ENCODE data around the gene TOGARAM2. TPM values are rescaled to one million over a fixed set of nuclear protein-coding genes. Genes with fewer than 3 reads are reported as not detected.

The TOGARAM2 gene
- polyA plus RNA-seq, 1 donor (not counting 4 experiments of a cell fraction or from before 2014, with no cell fraction given), result 0.10 TPM

- no peaks in the 10 kb centered on the region for H3K9me1 ChIP-seq (ENCODE audit: control insufficient read depth, extremely low read depth, insufficient read depth, low read length)
- peak overlapping the region; percentile 59 for H3K4me2 ChIP-seq (ENCODE audit: control insufficient read depth, extremely low read depth, insufficient read depth, low read depth, low read length)
- H3K36me3 ChIP-seq (ENCODE audit: control insufficient read depth in 2 of 2, extremely low read depth in 1 of 2, insufficient read depth in 2 of 2, low read length in 2 of 2), result no peaks in the 10 kb centered on the region
- no peak for DNase-seq (ENCODE audit: low read depth, low spot score)
- FAIRE-seq, result no peak
- no peak overlapping the region for H3K27ac ChIP-seq (ENCODE audit: control insufficient read depth, insufficient read depth, low read length)
- no peaks in the 10 kb centered on the region for H4K20me1 ChIP-seq (ENCODE audit: control insufficient read depth, extremely low read depth, insufficient read depth, low read length)
- TF ChIP-seq, protein P1, sequence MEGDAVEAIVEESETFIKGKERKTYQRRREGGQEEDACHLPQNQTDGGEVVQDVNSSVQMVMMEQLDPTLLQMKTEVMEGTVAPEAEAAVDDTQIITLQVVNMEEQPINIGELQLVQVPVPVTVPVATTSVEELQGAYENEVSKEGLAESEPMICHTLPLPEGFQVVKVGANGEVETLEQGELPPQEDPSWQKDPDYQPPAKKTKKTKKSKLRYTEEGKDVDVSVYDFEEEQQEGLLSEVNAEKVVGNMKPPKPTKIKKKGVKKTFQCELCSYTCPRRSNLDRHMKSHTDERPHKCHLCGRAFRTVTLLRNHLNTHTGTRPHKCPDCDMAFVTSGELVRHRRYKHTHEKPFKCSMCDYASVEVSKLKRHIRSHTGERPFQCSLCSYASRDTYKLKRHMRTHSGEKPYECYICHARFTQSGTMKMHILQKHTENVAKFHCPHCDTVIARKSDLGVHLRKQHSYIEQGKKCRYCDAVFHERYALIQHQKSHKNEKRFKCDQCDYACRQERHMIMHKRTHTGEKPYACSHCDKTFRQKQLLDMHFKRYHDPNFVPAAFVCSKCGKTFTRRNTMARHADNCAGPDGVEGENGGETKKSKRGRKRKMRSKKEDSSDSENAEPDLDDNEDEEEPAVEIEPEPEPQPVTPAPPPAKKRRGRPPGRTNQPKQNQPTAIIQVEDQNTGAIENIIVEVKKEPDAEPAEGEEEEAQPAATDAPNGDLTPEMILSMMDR (optimal IDR thresholded peaks at IDR 0.05 in 1 of 3, IDR thresholded peaks at IDR 0.05 in 1 of 3, conservative IDR thresholded peaks at IDR 0.05 in 1 of 3; ENCODE audit: extremely low read depth in 1 of 3, insufficient read depth in 2 of 3, low read length in 3 of 3), result peak in 1 of 3 experiments; percentile 11
- no peak for TF ChIP-seq EZH2 (IDR thresholded peaks at IDR 0.05; ENCODE audit: low read length)
- H3K9ac ChIP-seq (ENCODE audit: control insufficient read depth, extremely low read depth, insufficient read depth, low read length), result no peak overlapping the region
- H3K79me2 ChIP-seq (ENCODE audit: control insufficient read depth, insufficient read depth, low read length), result no peaks in the 10 kb centered on the region
- H3K4me3 ChIP-seq (ENCODE audit: control insufficient read depth in 2 of 3, extremely low read depth in 1 of 3, insufficient read depth in 2 of 3, low read depth in 1 of 3, low read length in 3 of 3), result no peak overlapping the region
- dilution Hi-C loops (cut with MboI; ENCODE audit: extremely low pct_ligation_motif_present, low sequenced_read_pairs), result no loop called here
- no peak overlapping the region for H2AFZ ChIP-seq (ENCODE audit: control insufficient read depth, low read length)
- no peaks in the 10 kb centered on the region for H3K9me3 ChIP-seq (ENCODE audit: control insufficient read depth, low read depth, low read length)
- H3K27me3 ChIP-seq (ENCODE audit: control insufficient read depth, extremely low read depth, insufficient read depth, low read length), result no peaks in the 10 kb centered on the region
- H3K4me1 ChIP-seq (ENCODE audit: control insufficient read depth, extremely low read depth, insufficient read depth, low read length), result peaks cover 2% of the 10 kb centered on the region
These were observed 24.7 kb upstream of the TOGARAM2 start for GRCh38 chr2:28956415-28956826.

GRCh38 chr2:28956890-28957289, 24.2 kb upstream of the TOGARAM2 start:
- H3K27me3 ChIP-seq (ENCODE audit: control insufficient read depth, extremely low read depth, insufficient read depth, low read length), result no peaks in the 10 kb centered on the region
- peaks cover 2% of the 10 kb centered on the region for H3K4me1 ChIP-seq (ENCODE audit: control insufficient read depth, extremely low read depth, insufficient read depth, low read length)
- H3K9me3 ChIP-seq (ENCODE audit: control insufficient read depth, low read depth, low read length), result no peaks in the 10 kb centered on the region
- dilution Hi-C loops (cut with MboI; ENCODE audit: extremely low pct_ligation_motif_present, low sequenced_read_pairs), result no loop called here
- no peaks in the 10 kb centered on the region for H4K20me1 ChIP-seq (ENCODE audit: control insufficient read depth, extremely low read depth, insufficient read depth, low read length)
- no peaks in the 10 kb centered on the region for H3K9me1 ChIP-seq (ENCODE audit: control insufficient read depth, extremely low read depth, insufficient read depth, low read length)
- no peak overlapping the region for H2AFZ ChIP-seq (ENCODE audit: control insufficient read depth, low read length)
- H3K4me2 ChIP-seq (ENCODE audit: control insufficient read depth, extremely low read depth, insufficient read depth, low read depth, low read length), result peak overlapping the region; percentile 59
- DNase-seq (ENCODE audit: low read depth, low spot score) (no peak), FAIRE-seq (no peak)
- no peaks in the 10 kb centered on the region for H3K36me3 ChIP-seq (ENCODE audit: control insufficient read depth in 2 of 2, extremely low read depth in 1 of 2, insufficient read depth in 2 of 2, low read length in 2 of 2)
- no peaks in the 10 kb centered on the region for H3K79me2 ChIP-seq (ENCODE audit: control insufficient read depth, insufficient read depth, low read length)
- H3K9ac ChIP-seq (ENCODE audit: control insufficient read depth, extremely low read depth, insufficient read depth, low read length), result no peak overlapping the region
- no peak overlapping the region for H3K4me3 ChIP-seq (ENCODE audit: control insufficient read depth in 2 of 3, extremely low read depth in 1 of 3, insufficient read depth in 2 of 3, low read depth in 1 of 3, low read length in 3 of 3)
- TF ChIP-seq EZH2 (IDR thresholded peaks at IDR 0.05; ENCODE audit: low read length), result no peak
- TF ChIP-seq, protein P1 (optimal IDR thresholded peaks at IDR 0.05 in 1 of 3, IDR thresholded peaks at IDR 0.05 in 1 of 3, conservative IDR thresholded peaks at IDR 0.05 in 1 of 3; ENCODE audit: extremely low read depth in 1 of 3, insufficient read depth in 2 of 3, low read length in 3 of 3), result peak; percentile 24 to 39 (median 27)
- no peak overlapping the region for H3K27ac ChIP-seq (ENCODE audit: control insufficient read depth, insufficient read depth, low read length)

Data from keratinocyte (primary cell).